ENCODE measurements around the gene GALNT17. TPM values are rescaled to one million over a fixed set of nuclear protein-coding genes. Genes with fewer than 3 reads are reported as not detected.

The GALNT17 gene
- polyA plus RNA-seq, 2 of the 4 experiments (the other 2 are of a cell fraction): not detected

- 70% methylated on average over 15 of the region's 17 CpGs for WGBS (ENCODE audit: missing lambda C conversion rate)
- ChIA-PET POLR2A (no interaction called here), CTCF (interaction anchor here (0.6 kb wide), 1 partner anchor 45 kb away, joined by 3 read pairs; no protein-coding TSS in a partner anchor)
- Histone ChIP-seq H3K4me3 (no peak overlapping the region), H3K4me1 (no peaks in the 10 kb centered on the region), H3K9me3 (peaks cover 5% of the 10 kb centered on the region; the same call in 2 of the 3 replicates), H3K4me2 (no peak overlapping the region), H3K27ac (no peak overlapping the region)
- ATAC-seq: no peak
- no peak for FAIRE-seq
- no peak for DNase-seq (ENCODE audit: low read depth in 1 of 2, low spot score in 1 of 2)
- TF ChIP-seq TFCP2L1 (CRISPR knock-in tag; IDR thresholded peaks at IDR 0.05): no peak
- no peak for TF ChIP-seq CTCF (IDR thresholded peaks at IDR 0.05)
- TF ChIP-seq EHMT2 (IDR thresholded peaks at IDR 0.05; ENCODE audit: low read depth): no peak
- TF ChIP-seq FOSL2 (IDR thresholded peaks at IDR 0.05): no peak
- TF ChIP-seq FOSL2 (CRISPR knock-in tag; IDR thresholded peaks at IDR 0.05): no peak
- TF ChIP-seq CHD4 (IDR thresholded peaks at IDR 0.05; ENCODE audit: borderline replicate concordance): no peak
- TF ChIP-seq CEBPB (IDR thresholded peaks at IDR 0.05): no peak
- no peak for TF ChIP-seq HEYL (CRISPR knock-in tag; IDR thresholded peaks at IDR 0.05)
- no peak for TF ChIP-seq POLR2AphosphoS2 (conservative IDR thresholded peaks at IDR 0.05; ENCODE audit: low read length)
- TF ChIP-seq BHLHE40 (IDR thresholded peaks at IDR 0.05; ENCODE audit: low read depth, low read length): no peak
- no peak for TF ChIP-seq POLR2A (IDR thresholded peaks at IDR 0.05; ENCODE audit: low read length)
- TF ChIP-seq KDM5A (IDR thresholded peaks at IDR 0.05): no peak
- TF ChIP-seq CBX2 (IDR thresholded peaks at IDR 0.05; ENCODE audit: borderline replicate concordance, low read depth): no peak
- no peak for TF ChIP-seq USF2 (IDR thresholded peaks at IDR 0.05)
- no peak for TF ChIP-seq HES2 (IDR thresholded peaks at IDR 0.05)
- TF ChIP-seq CBX8 (IDR thresholded peaks at IDR 0.05): no peak
- no peak for TF ChIP-seq NR3C1 (IDR thresholded peaks at IDR 0.05)
- no peak for TF ChIP-seq SMC3 (IDR thresholded peaks at IDR 0.05)
Measured at GRCh38 chr7:71133232-71133622, 1.3 kb downstream of the GALNT17 start.

GRCh38 chr7:71133856-71134255 is 1.9 kb downstream of the GALNT17 start:
- TF ChIP-seq SMC3 (IDR thresholded peaks at IDR 0.05) (no peak), EHF (CRISPR knock-in tag; IDR thresholded peaks at IDR 0.05) (no peak), MAZ (IDR thresholded peaks at IDR 0.05; ENCODE audit: borderline replicate concordance, low read depth, low read length) (no peak), RFX5 (IDR thresholded peaks at IDR 0.05) (no peak), SREBF2 (IDR thresholded peaks at IDR 0.05) (no peak), ZC3H11A (IDR thresholded peaks at IDR 0.05) (no peak), RNF2 (IDR thresholded peaks at IDR 0.05; ENCODE audit: borderline replicate concordance, low read depth) (no peak), KDM5A (IDR thresholded peaks at IDR 0.05) (no peak), USF2 (IDR thresholded peaks at IDR 0.05) (no peak), MYC (IDR thresholded peaks at IDR 0.05; ENCODE audit: borderline replicate concordance, low read length) (no peak), EP300 (IDR thresholded peaks at IDR 0.05) (no peak), CHD2 (IDR thresholded peaks at IDR 0.05; ENCODE audit: low read length, partially characterized antibody) (no peak), ZNF302 (CRISPR knock-in tag; IDR thresholded peaks at IDR 0.05) (no peak), NR3C1 (IDR thresholded peaks at IDR 0.05) (no peak), PHF8 (IDR thresholded peaks at IDR 0.05; ENCODE audit: borderline replicate concordance, low read depth) (no peak), HES2 (IDR thresholded peaks at IDR 0.05) (no peak), MAFK (IDR thresholded peaks at IDR 0.05; ENCODE audit: partially characterized antibody) (no peak)
- 44% methylated on average over 11 of the region's 11 CpGs for WGBS (ENCODE audit: missing lambda C conversion rate)
- H3K9me3 ChIP-seq: peaks cover 5% of the 10 kb centered on the region; the same call in 2 of the 3 replicates
- FAIRE-seq (no peak), DNase-seq (ENCODE audit: low read depth in 1 of 2, low spot score in 1 of 2) (no peak), ATAC-seq (no peak)
- no peaks in the 10 kb centered on the region for H3K4me1 ChIP-seq
- POLR2A ChIA-PET: no interaction called here
- no peak overlapping the region for H3K27ac ChIP-seq
- no peak overlapping the region for H3K4me2 ChIP-seq
- CTCF ChIA-PET: interaction anchor here (0.6 kb wide), 1 partner anchor 46 kb away, joined by 3 read pairs; no protein-coding TSS in a partner anchor
- no peak overlapping the region for H3K4me3 ChIP-seq
